HG03060 (cell line): ENCODE results near the gene STMND1.

Experiments used
- ATAC-seq: cut with Tn5 transposase; IDR thresholded peaks from one replicate; pipeline ENCODE4 v1.9.1; 2021; ENCODE audit warnings: low read depth, moderate number of reproducible peaks; ENCODE audit not compliant: unreplicated experiment

STMND1 gene

GRCh38 chr6:17096652-17097051 lies 5.2 kb upstream of the STMND1 start:
- no peak for ATAC-seq

GRCh38 chr6:17097982-17098381 lies 3.9 kb upstream of the STMND1 start:
- no peak for ATAC-seq

GRCh38 chr6:17098538-17098937 lies 3.3 kb upstream of the STMND1 start:
- no peak for ATAC-seq

- no peak for ATAC-seq
Measured at GRCh38 chr6:17099401-17100059, 2.3 kb upstream of the STMND1 start.

GRCh38 chr6:17100806-17101205 lies 1.0 kb upstream of the STMND1 start:
- ATAC-seq, result no peak

- ATAC-seq, result no peak
Measured at GRCh38 chr6:17102258-17102870, 514 bp downstream of the STMND1 start.

- no peak for ATAC-seq
Measured at GRCh38 chr6:17103715-17104114, 1.9 kb downstream of the STMND1 start.

- no peak for ATAC-seq
Measured at GRCh38 chr6:17107863-17108262, 6.0 kb downstream of the STMND1 start.

- no peak for ATAC-seq
Measured at GRCh38 chr6:17115251-17116116, 13.6 kb downstream of the STMND1 start.

GRCh38 chr6:17116117-17116440 lies 14.2 kb downstream of the STMND1 start:
- no peak for ATAC-seq

GRCh38 chr6:17120019-17120418 lies 18.2 kb downstream of the STMND1 start:
- ATAC-seq, result no peak

GRCh38 chr6:17125407-17125806 lies 23.6 kb downstream of the STMND1 start:
- ATAC-seq, result no peak

GRCh38 chr6:17130786-17131185 lies 28.9 kb downstream of the STMND1 start:
- ATAC-seq, result no peak

GRCh38 chr6:17132967-17133366 lies 31.1 kb downstream of the STMND1 start:
- ATAC-seq, result no peak

GRCh38 chr6:17138033-17138432 lies 36.2 kb downstream of the STMND1 start:
- no peak for ATAC-seq

GRCh38 chr6:17144016-17144415 lies 42.2 kb downstream of the STMND1 start:
- ATAC-seq, result no peak

- ATAC-seq, result no peak
Measured at GRCh38 chr6:17149571-17149970, 47.7 kb downstream of the STMND1 start.

- ATAC-seq, result no peak
Measured at GRCh38 chr6:17150096-17150495, 48.2 kb downstream of the STMND1 start.

GRCh38 chr6:17151888-17152287 lies 50.0 kb downstream of the STMND1 start:
- no peak for ATAC-seq

- no peak for ATAC-seq
Measured at GRCh38 chr6:17152703-17153102, 50.9 kb downstream of the STMND1 start.

GRCh38 chr6:17156112-17156921 lies 54.5 kb downstream of the STMND1 start:
- no peak for ATAC-seq
